IMR-90 (cell line): ENCODE results near the gene TEDC1. TPM values are rescaled to one million over a fixed set of nuclear protein-coding genes. Genes with fewer than 3 reads are reported as not detected.

ENCODE experiments used
- ATAC-seq: fragments of 200-7000 bp; cut with Tn5 transposase; 2 replicates; pipeline ENCODE4 v1.9.1; 2020; ENCODE audit warnings: low read depth, mild to moderate bottlenecking, moderate library complexity
- BruUV-seq: library from RNA; stranded (reverse); fragments of 400-500 nt; replicated peaks from 2 replicates; lab custom pipeline; 2021; lab: Mats Ljungman, UMichigan
- CTCF ChIA-PET: fragments of 300-600 bp; formaldehyde crosslinking; extraction: SDS; loops from one replicate; lab custom pipeline; 2021; ENCODE audit warnings: antibody characterized with exemption; lab: Yijun Ruan, JAX
- POLR2A ChIA-PET: fragments of 300-600 bp; sonication (Branson Sonifier 250); formaldehyde crosslinking; loops from one replicate; lab custom pipeline; 2022; ENCODE audit warnings: antibody characterized with exemption; ENCODE audit not compliant: unreplicated experiment; lab: Charles Lee
- DNase-seq: peaks from one replicate; pipeline ENCODE4 v3.0.0; 2013
- H2AFZ ChIP-seq: replicated peaks from 2 replicates; pipeline ENCODE3; 2013; ENCODE audit warnings: low read length, mild to moderate bottlenecking; ENCODE audit not compliant: poor library complexity
- H2AK5ac ChIP-seq: 2 replicates; pipeline ENCODE4 v1.6.1; 2013; ENCODE audit warnings: low read depth, low read length, inconsistent platforms
- H2AK9ac ChIP-seq: replicated peaks from 2 replicates; pipeline ENCODE3; 2013; ENCODE audit warnings: mild to moderate bottlenecking, low read depth, low read length, moderate library complexity; ENCODE audit not compliant: poor library complexity
- H2BK120ac ChIP-seq: 2 replicates; pipeline ENCODE4 v1.6.1; 2013; ENCODE audit warnings: low read depth, low read length, inconsistent platforms
- H2BK15ac ChIP-seq: 3 replicates; pipeline ENCODE4 v1.6.1; 2013; ENCODE audit warnings: low read depth, low read length, inconsistent platforms
- H2BK20ac ChIP-seq: 2 replicates; pipeline ENCODE4 v1.6.1; 2013; ENCODE audit warnings: low read depth, mild to moderate bottlenecking, inconsistent platforms, low read length, moderate library complexity
- H2BK5ac ChIP-seq: 2 replicates; pipeline ENCODE4 v1.6.1; 2013; ENCODE audit warnings: mild to moderate bottlenecking, low read depth, low read length, inconsistent platforms; ENCODE audit not compliant: poor library complexity, severe bottlenecking
- H3K14ac ChIP-seq: replicated peaks from 2 replicates; pipeline ENCODE4 v1.6.1; 2013; ENCODE audit warnings: low read depth, low read length, inconsistent platforms
- H3K18ac ChIP-seq: 2 replicates; pipeline ENCODE4 v1.6.1; 2013; ENCODE audit warnings: low read depth, low read length, control low read depth
- H3K23ac ChIP-seq: 2 replicates; pipeline ENCODE4 v1.6.1; 2013; ENCODE audit warnings: low read depth, low read length, inconsistent platforms
- H3K27ac ChIP-seq: 2 replicates; pipeline ENCODE4 v1.5.1; 2013; ENCODE audit warnings: mild to moderate bottlenecking, control low read depth, low read length; ENCODE audit not compliant: insufficient read depth
- H3K27me3 ChIP-seq: 2 replicates; pipeline ENCODE4 v1.6.1; 2013; ENCODE audit warnings: low read length; ENCODE audit not compliant: control insufficient read depth, insufficient read depth
- H3K36me3 ChIP-seq: 2 replicates; pipeline ENCODE4 v1.6.1; 2013; ENCODE audit warnings: low read length, mixed read lengths; ENCODE audit not compliant: control insufficient read depth, insufficient read depth
- H3K4ac ChIP-seq: 2 replicates; pipeline ENCODE4 v1.6.1; 2013; ENCODE audit warnings: low read depth, low read length, inconsistent platforms
- H3K4me1 ChIP-seq: 2 replicates; pipeline ENCODE4 v1.6.1; 2013; ENCODE audit warnings: low read length, mixed read lengths; ENCODE audit not compliant: control insufficient read depth, insufficient read depth
- H3K4me2 ChIP-seq: 2 replicates; pipeline ENCODE4 v1.6.1; 2013; ENCODE audit warnings: low read depth, mild to moderate bottlenecking, control low read depth, low read length, moderate library complexity
- H3K4me3 ChIP-seq: 2 replicates; pipeline ENCODE4 v1.5.1; 2013; ENCODE audit warnings: low read depth, mild to moderate bottlenecking, control low read depth, low read length, moderate library complexity; ENCODE audit not compliant: insufficient read depth
- H3K56ac ChIP-seq: 2 replicates; pipeline ENCODE4 v1.6.1; 2013; ENCODE audit warnings: low read length, inconsistent platforms; ENCODE audit not compliant: insufficient read depth; ENCODE audit errors: extremely low read depth
- H3K79me1 ChIP-seq, 2 experiments: 2 replicates each; pipeline ENCODE4 v1.6.1; 2013; ENCODE audit warnings: low read length in 2 of 2, inconsistent platforms in 1 of 2, low read depth in 1 of 2
- H3K9ac ChIP-seq: 2 replicates; pipeline ENCODE4 v1.6.1; 2013; ENCODE audit warnings: low read depth, low read length, control low read depth
- H3K9me1 ChIP-seq: 2 replicates; pipeline ENCODE4 v1.6.1; 2013; ENCODE audit warnings: low read length, inconsistent platforms; ENCODE audit not compliant: insufficient read depth
- H3K9me3 ChIP-seq: 2 replicates; pipeline ENCODE4 v1.6.1; 2013; ENCODE audit warnings: low read length; ENCODE audit not compliant: control insufficient read depth, insufficient read depth
- H4K20me1 ChIP-seq: 2 replicates; pipeline ENCODE4 v1.6.1; 2013; ENCODE audit warnings: low read length, inconsistent platforms; ENCODE audit not compliant: insufficient read depth
- H4K5ac ChIP-seq: 2 replicates; pipeline ENCODE4 v1.6.1; 2013; ENCODE audit warnings: mild to moderate bottlenecking, low read depth, low read length, control low read depth
- H4K8ac ChIP-seq, 2 experiments: 2 replicates each; pipeline ENCODE4 v1.6.1; 2013; ENCODE audit warnings: low read depth in 2 of 2, low read length in 2 of 2, control low read depth in 1 of 2, inconsistent platforms in 1 of 2
- H4K91ac ChIP-seq: 2 replicates; pipeline ENCODE4 v1.6.1; 2013; ENCODE audit warnings: low read depth, low read length, inconsistent platforms; ENCODE audit not compliant: insufficient read depth
- BHLHE40 ChIP-seq: fragments of 150-350 bp; IDR thresholded peaks from 2 replicates; pipeline ENCODE4 v1.6.1; 2016; ENCODE audit warnings: mild to moderate bottlenecking, low read depth, low read length
- CEBPB ChIP-seq: IDR thresholded peaks from 2 replicates; pipeline ENCODE4 v1.6.1; 2012; ENCODE audit warnings: low read depth, low read length, improper control_type of control experiment
- CHD1 ChIP-seq: IDR thresholded peaks from 2 replicates; pipeline ENCODE4 v1.6.1; 2012; ENCODE audit warnings: low read depth, low read length, improper control_type of control experiment
- CTCF ChIP-seq: conservative IDR thresholded peaks from 2 replicates; pipeline ENCODE4 v1.5.1; 2012; ENCODE audit warnings: mild to moderate bottlenecking, low read depth, low read length, improper control_type of control experiment
- FOS ChIP-seq: fragments of 150-350 bp; IDR thresholded peaks from 2 replicates; pipeline ENCODE4 v1.6.1; 2016; ENCODE audit warnings: low read depth, low read length
- MAFK ChIP-seq: IDR thresholded peaks from 2 replicates; pipeline ENCODE4 v1.6.1; 2012; ENCODE audit warnings: low read depth, low read length, improper control_type of control experiment
- MAZ ChIP-seq: IDR thresholded peaks from 2 replicates; pipeline ENCODE4 v1.6.1; 2012; ENCODE audit warnings: low read depth, mild to moderate bottlenecking, low read length, improper control_type of control experiment, moderate library complexity, borderline replicate concordance
- MXI1 ChIP-seq: IDR thresholded peaks from 2 replicates; pipeline ENCODE4 v1.6.1; 2012; ENCODE audit warnings: low read depth, mild to moderate bottlenecking, low read length, moderate library complexity, borderline replicate concordance
- NFE2L2 ChIP-seq: fragments of 150-350 bp; IDR thresholded peaks from 2 replicates; pipeline ENCODE4 v1.6.1; 2016; ENCODE audit warnings: low read depth, mild to moderate bottlenecking, low read length
- POLR2A ChIP-seq: IDR thresholded peaks from 2 replicates; pipeline ENCODE4 v1.6.1; 2012; ENCODE audit warnings: mild to moderate bottlenecking, low read depth, low read length
- RAD21 ChIP-seq: IDR thresholded peaks from 2 replicates; pipeline ENCODE4 v1.6.1; 2012; ENCODE audit warnings: low read length, improper control_type of control experiment
- RCOR1 ChIP-seq: IDR thresholded peaks from 2 replicates; pipeline ENCODE4 v1.6.1; 2012; ENCODE audit warnings: mild to moderate bottlenecking, low read length, improper control_type of control experiment; ENCODE audit not compliant: insufficient replicate concordance
- RFX5 ChIP-seq: IDR thresholded peaks from 2 replicates; pipeline ENCODE4 v1.8.0; 2012; ENCODE audit warnings: low read depth, mild to moderate bottlenecking, low read length, moderate library complexity
- SMC3 ChIP-seq: fragments of 150-350 bp; IDR thresholded peaks from 2 replicates; pipeline ENCODE4 v1.6.1; 2016; ENCODE audit warnings: low read depth, mild to moderate bottlenecking, antibody characterized with exemption, low read length, moderate library complexity
- WGBS, 2 experiments: methylation state at CpG; one replicate each; pipeline versions ENCODE4 v1.1.5 to v1.1.7; 2013; ENCODE audit warnings: missing lambda C conversion rate in 2 of 2; ENCODE audit not compliant: insufficient read length in 1 of 2; ENCODE audit errors: extremely low coverage in 2 of 2; 5-methylcytosine and 5-hydroxymethylcytosine counted together
- dilution Hi-C: fragments of 300-500 bp; cut with HindIII; formaldehyde crosslinking; loops from one replicate; pipeline ENCODE4 v1.14.3; 2018; ENCODE audit warnings: low sequenced_read_pairs; ENCODE audit not compliant: unreplicated experiment
- in situ Hi-C: fragments of 300-500 bp; cut with MboI; formaldehyde crosslinking; loops from 3 replicates; pipeline ENCODE4 v1.14.3; 2019; ENCODE audit warnings: low sequenced_read_pairs, inconsistent platforms, mixed read lengths
- intact Hi-C: fragments of 100-400 bp; cut with micrococcal nuclease; formaldehyde crosslinking; loops from 2 replicates; pipeline ENCODE4 v1.10.0; 2022
- polyA plus RNA-seq, 3 experiments: library from polyadenylated mRNA; depleted of rRNA; stranded (reverse); fragments of >200 nt; gene quantifications; 2 replicates each; pipeline ENCODE4 v1.2.3, GENCODE V29; 2012; ENCODE audit warnings: low replicate concordance in 1 of 3
- total RNA-seq: library from RNA; depleted of rRNA; stranded (reverse); fragments of >200 nt; gene quantifications from 2 replicates; pipeline ENCODE4 v1.2.3, GENCODE V29; 2012
- TF ChIP-seq, protein P1 (sequence below): fragments of 150-350 bp; IDR thresholded peaks from 2 replicates; pipeline ENCODE4 v1.6.1; 2016; ENCODE audit warnings: low read depth, mild to moderate bottlenecking, low read length, moderate library complexity, borderline replicate concordance
- TF ChIP-seq, protein P2 (sequence below): fragments of 150-350 bp; IDR thresholded peaks from 2 replicates; pipeline ENCODE4 v1.6.1; 2017; ENCODE audit warnings: mild to moderate bottlenecking, antibody characterized with exemption, low read length, low read depth

Gene TEDC1
- total and polyA plus RNA-seq, 2 of the 4 experiments (the other 2 are of a cell fraction) = 5.7 to 6.4 TPM

GRCh38 chr14:105480199-105480746 is 10.8 kb upstream of the TEDC1 start:
- H3K4me1 ChIP-seq = peaks cover 29% of the 10 kb centered on the region
- H2BK5ac ChIP-seq = no peak overlapping the region
- in situ Hi-C loops (no loop called here), intact Hi-C loops (loop anchor here (2.0 kb wide), 1 partner anchor 49 kb away; no protein-coding TSS in a partner anchor), dilution Hi-C loops (no loop called here)
- no peaks in the 10 kb centered on the region for H3K9me3 ChIP-seq
- H4K8ac ChIP-seq = no peak overlapping the region
- ATAC-seq (no peak), DNase-seq (no peak)
- H3K4ac ChIP-seq = no peak overlapping the region; the same call in 1 of the 2 replicates
- no peak overlapping the region for H3K4me3 ChIP-seq
- H2BK20ac ChIP-seq = no peak overlapping the region
- no peak overlapping the region for H2AK5ac ChIP-seq
- no peak overlapping the region for H3K18ac ChIP-seq
- H3K27me3 ChIP-seq = peaks cover under 1% of the 10 kb centered on the region; the same call in 1 of the 2 replicates
- no peak overlapping the region for H4K91ac ChIP-seq
- no peak overlapping the region for H3K23ac ChIP-seq
- TF ChIP-seq RAD21 (no peak), CHD1 (no peak), RCOR1 (no peak), MAFK (no peak), MXI1 (no peak), POLR2A (no peak), CTCF (no peak), NFE2L2 (no peak), BHLHE40 (no peak), CEBPB (no peak), FOS (no peak), SMC3 (no peak), MAZ (no peak), RFX5 (no peak)
- TF ChIP-seq, protein P1, sequence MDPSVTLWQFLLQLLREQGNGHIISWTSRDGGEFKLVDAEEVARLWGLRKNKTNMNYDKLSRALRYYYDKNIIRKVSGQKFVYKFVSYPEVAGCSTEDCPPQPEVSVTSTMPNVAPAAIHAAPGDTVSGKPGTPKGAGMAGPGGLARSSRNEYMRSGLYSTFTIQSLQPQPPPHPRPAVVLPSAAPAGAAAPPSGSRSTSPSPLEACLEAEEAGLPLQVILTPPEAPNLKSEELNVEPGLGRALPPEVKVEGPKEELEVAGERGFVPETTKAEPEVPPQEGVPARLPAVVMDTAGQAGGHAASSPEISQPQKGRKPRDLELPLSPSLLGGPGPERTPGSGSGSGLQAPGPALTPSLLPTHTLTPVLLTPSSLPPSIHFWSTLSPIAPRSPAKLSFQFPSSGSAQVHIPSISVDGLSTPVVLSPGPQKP = no peak
- TF ChIP-seq, protein P2, sequence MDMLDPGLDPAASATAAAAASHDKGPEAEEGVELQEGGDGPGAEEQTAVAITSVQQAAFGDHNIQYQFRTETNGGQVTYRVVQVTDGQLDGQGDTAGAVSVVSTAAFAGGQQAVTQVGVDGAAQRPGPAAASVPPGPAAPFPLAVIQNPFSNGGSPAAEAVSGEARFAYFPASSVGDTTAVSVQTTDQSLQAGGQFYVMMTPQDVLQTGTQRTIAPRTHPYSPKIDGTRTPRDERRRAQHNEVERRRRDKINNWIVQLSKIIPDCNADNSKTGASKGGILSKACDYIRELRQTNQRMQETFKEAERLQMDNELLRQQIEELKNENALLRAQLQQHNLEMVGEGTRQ = no peak
- H3K4me2 ChIP-seq = no peak overlapping the region
- POLR2A ChIA-PET = no interaction called here
- no peaks in the 10 kb centered on the region; the same call in 1 of the 2 replicates for H4K20me1 ChIP-seq
- H2BK15ac ChIP-seq = no peak overlapping the region
- H3K36me3 ChIP-seq = no peaks in the 10 kb centered on the region
- CTCF ChIA-PET = interaction anchor here (0.7 to 2.2 kb wide), 4 partner anchors 9 to 120 kb away, joined by 4 to 32 read pairs (median 6); no protein-coding TSS in a partner anchor
- H3K14ac ChIP-seq = no peak overlapping the region
- WGBS, 2 experiments = 69% methylated on average over 8 of the region's 15 CpGs; no CpG with 5 or more reads in 1 of the 2 experiments
- no peak overlapping the region for H2AFZ ChIP-seq
- H3K79me1 ChIP-seq = peaks cover 0 to 22% of the 10 kb centered on the region in 2 experiments; a peak in 1 of 4 replicates
- H4K5ac ChIP-seq = no peak overlapping the region
- BruUV-seq = no TSS peak
- no peak overlapping the region for H3K9ac ChIP-seq
- peaks cover 6% of the 10 kb centered on the region for H3K9me1 ChIP-seq
- no peak overlapping the region for H3K56ac ChIP-seq
- peak overlapping the region; percentile 28 for H2AK9ac ChIP-seq
- no peak overlapping the region for H2BK120ac ChIP-seq
- no peak overlapping the region for H3K27ac ChIP-seq
